ENCODE measurements around the gene LPGAT1. TPM values are rescaled to one million over a fixed set of nuclear protein-coding genes. Genes with fewer than 3 reads are reported as not detected.

Gene LPGAT1
- total RNA-seq, 1 experiment from 2014 or later: 37.5 TPM

GRCh38 chr1:211729238-211729637 is 101.3 kb downstream of the LPGAT1 start:
- POLR2A ChIA-PET (ENCODE audit: low non-redundant PET): no interaction called here
- CTCF ChIA-PET: no interaction called here
- intact Hi-C loops (cut with micrococcal nuclease; ENCODE audit: unreplicated experiment): no loop called here

GRCh38 chr1:211726467-211726995 is 104.0 kb downstream of the LPGAT1 start:
- ChIA-PET CTCF (interaction anchor here (1.0 kb wide), 1 partner anchor 28 kb away, joined by 3 read pairs; no protein-coding TSS in a partner anchor), POLR2A (ENCODE audit: low non-redundant PET) (no interaction called here)
- no peak overlapping the region for H3K4me3 ChIP-seq (ENCODE audit: low read depth, low read length, poor library complexity, severe bottlenecking)
- no peaks in the 10 kb centered on the region for H3K4me1 ChIP-seq (ENCODE audit: insufficient read depth, low read length, poor library complexity, severe bottlenecking)
- intact Hi-C loops (cut with micrococcal nuclease; ENCODE audit: unreplicated experiment): no loop called here
- DNase-seq (ENCODE audit: low spot score): no peak
- no peak overlapping the region for H3K27ac ChIP-seq (ENCODE audit: low read depth, low read length, poor library complexity, severe bottlenecking)
- no peaks in the 10 kb centered on the region for H3K27me3 ChIP-seq (replicated peaks; ENCODE audit: insufficient read depth, low read depth, low read length, poor library complexity)
- H3K9me3 ChIP-seq (ENCODE audit: low read depth, low read length, poor library complexity, severe bottlenecking): no peaks in the 10 kb centered on the region
- TF ChIP-seq EZH2 (IDR thresholded peaks at IDR 0.05; ENCODE audit: borderline replicate concordance, low read depth, low read length, poor library complexity, severe bottlenecking) (no peak), CTCF (conservative IDR thresholded peaks at IDR 0.05; ENCODE audit: low read depth, low read length) (no peak)
- no peaks in the 10 kb centered on the region for H3K36me3 ChIP-seq (ENCODE audit: insufficient read depth, low read length, poor library complexity, severe bottlenecking)
- BruUV-seq (replicated peaks): no TSS peak

More at GRCh38 chr1:211729238-211729637, 101.3 kb downstream of the LPGAT1 start:
- Histone ChIP-seq H3K4me3 (ENCODE audit: low read depth, low read length, poor library complexity, severe bottlenecking) (no peak overlapping the region), H3K27me3 (replicated peaks; ENCODE audit: insufficient read depth, low read depth, low read length, poor library complexity) (no peaks in the 10 kb centered on the region), H3K4me1 (ENCODE audit: insufficient read depth, low read length, poor library complexity, severe bottlenecking) (no peaks in the 10 kb centered on the region), H3K27ac (ENCODE audit: low read depth, low read length, poor library complexity, severe bottlenecking) (no peak overlapping the region), H3K36me3 (ENCODE audit: insufficient read depth, low read length, poor library complexity, severe bottlenecking) (no peaks in the 10 kb centered on the region), H3K9me3 (ENCODE audit: low read depth, low read length, poor library complexity, severe bottlenecking) (no peaks in the 10 kb centered on the region)
- no peak for TF ChIP-seq CTCF (conservative IDR thresholded peaks at IDR 0.05; ENCODE audit: low read depth, low read length)
- TF ChIP-seq EZH2 (IDR thresholded peaks at IDR 0.05; ENCODE audit: borderline replicate concordance, low read depth, low read length, poor library complexity, severe bottlenecking): no peak
- DNase-seq (ENCODE audit: low spot score): no peak
- no TSS peak for BruUV-seq (replicated peaks)

GRCh38 chr1:211724687-211725196 is 105.8 kb downstream of the LPGAT1 start:
- BruUV-seq (replicated peaks): no TSS peak
- no peak for DNase-seq (ENCODE audit: low spot score)
- POLR2A ChIA-PET (ENCODE audit: low non-redundant PET): no interaction called here
- H3K9me3 ChIP-seq (ENCODE audit: low read depth, low read length, poor library complexity, severe bottlenecking): no peaks in the 10 kb centered on the region
- no peak for TF ChIP-seq CTCF (conservative IDR thresholded peaks at IDR 0.05; ENCODE audit: low read depth, low read length)
- no peak for TF ChIP-seq EZH2 (IDR thresholded peaks at IDR 0.05; ENCODE audit: borderline replicate concordance, low read depth, low read length, poor library complexity, severe bottlenecking)
- H3K4me1 ChIP-seq (ENCODE audit: insufficient read depth, low read length, poor library complexity, severe bottlenecking): no peaks in the 10 kb centered on the region
- H3K27ac ChIP-seq (ENCODE audit: low read depth, low read length, poor library complexity, severe bottlenecking): no peak overlapping the region
- intact Hi-C loops (cut with micrococcal nuclease; ENCODE audit: unreplicated experiment): no loop called here
- no peaks in the 10 kb centered on the region for H3K27me3 ChIP-seq (replicated peaks; ENCODE audit: insufficient read depth, low read depth, low read length, poor library complexity)
- H3K36me3 ChIP-seq (ENCODE audit: insufficient read depth, low read length, poor library complexity, severe bottlenecking): no peaks in the 10 kb centered on the region
- CTCF ChIA-PET: no interaction called here
- no peak overlapping the region for H3K4me3 ChIP-seq (ENCODE audit: low read depth, low read length, poor library complexity, severe bottlenecking)

All from A673 (cell line).